Measurements from ENCODE around the gene SMAD6. TPM values are rescaled to one million over a fixed set of nuclear protein-coding genes. Genes with fewer than 3 reads are reported as not detected.

Gene SMAD6
- total and polyA plus RNA-seq, 9 of the 15 experiments (the other 6 are each of a cell fraction or from before 2014, with no cell fraction given), result 0.10 to 15.5 (median 3.7) TPM

DNA sequence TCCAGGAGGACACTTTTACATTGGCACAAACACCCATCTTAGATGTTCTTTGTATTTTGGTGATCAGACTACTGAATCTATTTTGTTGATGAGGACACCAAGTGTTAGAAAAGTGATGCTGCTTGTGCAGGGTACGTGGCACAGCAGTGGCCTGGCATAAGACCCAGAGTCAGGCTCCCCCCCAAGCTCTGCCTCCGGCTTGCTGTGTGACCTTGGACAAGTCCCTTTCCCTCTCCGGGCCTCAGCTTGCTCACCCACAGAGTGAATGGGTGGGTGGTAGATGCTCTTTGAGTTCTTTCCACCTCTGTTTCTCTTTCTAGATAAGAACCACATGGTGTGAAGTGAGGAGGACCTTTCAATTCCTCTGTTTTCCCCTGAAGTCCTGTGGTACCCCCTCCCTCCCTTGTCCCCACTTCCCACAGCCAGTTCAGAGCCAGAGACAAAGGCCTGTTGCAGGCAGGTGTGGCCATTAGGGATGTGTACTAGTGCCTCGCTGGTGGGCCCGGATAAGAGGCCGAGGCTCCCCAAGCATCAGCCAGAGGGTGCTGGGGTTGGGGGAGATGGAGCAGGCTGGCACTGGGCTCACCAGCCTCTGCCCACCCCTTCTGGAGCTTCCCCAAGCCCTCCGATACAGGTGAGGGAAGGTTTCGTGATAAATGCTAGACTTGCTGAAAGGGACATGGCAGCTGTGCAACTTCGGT is 43.6 kb downstream of the SMAD6 start (continued):
- no peak for TF ChIP-seq BHLHE40 (IDR thresholded peaks at IDR 0.05; ENCODE audit: low read length)
- no peak for TF ChIP-seq ZNF75A (CRISPR knock-in tag; IDR thresholded peaks at IDR 0.05)
- TF ChIP-seq TOE1 (IDR thresholded peaks at IDR 0.05; ENCODE audit: borderline replicate concordance), result no peak
- TF ChIP-seq TOE1 (CRISPR knock-in tag; IDR thresholded peaks at IDR 0.05; ENCODE audit: borderline replicate concordance, low read depth), result no peak
- TF ChIP-seq, protein P1, sequence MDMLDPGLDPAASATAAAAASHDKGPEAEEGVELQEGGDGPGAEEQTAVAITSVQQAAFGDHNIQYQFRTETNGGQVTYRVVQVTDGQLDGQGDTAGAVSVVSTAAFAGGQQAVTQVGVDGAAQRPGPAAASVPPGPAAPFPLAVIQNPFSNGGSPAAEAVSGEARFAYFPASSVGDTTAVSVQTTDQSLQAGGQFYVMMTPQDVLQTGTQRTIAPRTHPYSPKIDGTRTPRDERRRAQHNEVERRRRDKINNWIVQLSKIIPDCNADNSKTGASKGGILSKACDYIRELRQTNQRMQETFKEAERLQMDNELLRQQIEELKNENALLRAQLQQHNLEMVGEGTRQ (CRISPR knock-in tag; IDR thresholded peaks at IDR 0.05), result no peak
- no peak for TF ChIP-seq RB1 (IDR thresholded peaks at IDR 0.05; ENCODE audit: low read depth)

DNA sequence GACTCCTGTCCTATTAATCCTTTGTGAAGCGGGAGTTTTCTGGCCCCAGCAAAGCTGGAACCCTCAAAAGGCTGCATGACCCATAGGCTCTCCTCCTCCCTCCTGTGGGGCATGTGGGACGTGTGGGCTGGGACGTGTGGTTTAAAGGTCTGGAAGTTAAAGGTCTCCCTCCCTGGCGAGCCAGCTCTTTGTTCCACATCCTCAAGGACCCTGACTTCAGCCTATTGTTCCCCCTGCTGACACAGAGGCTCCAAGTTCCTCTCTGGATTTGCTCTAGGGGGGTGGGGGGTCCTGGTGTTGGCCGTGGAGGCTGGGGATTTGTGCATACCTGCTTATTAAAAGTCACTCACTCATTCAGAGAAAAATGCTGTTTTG is 44.2 kb downstream of the SMAD6 start:
- ChIA-PET POLR2A (interaction anchor here (0.6 kb wide), 1 partner anchor 1663 kb away, joined by 3 read pairs; no protein-coding TSS in a partner anchor), CTCF (ENCODE audit: low intra/inter-chr PET ratio) (no interaction called here)
- H2AFZ ChIP-seq (ENCODE audit: low read depth, low read length), result no peak overlapping the region
- H3K9me3 ChIP-seq (replicated peaks; ENCODE audit: control insufficient read depth, insufficient read depth, low read depth, low read length), result no peaks in the 10 kb centered on the region
- H3K4me1 ChIP-seq (replicated peaks in 1 of 2; ENCODE audit: control insufficient read depth in 2 of 2, insufficient read depth in 2 of 2, low read length in 2 of 2), result peaks cover 4 to 8% of the 10 kb centered on the region in 2 experiments; a peak in 4 of 5 replicates
- intact Hi-C loops (cut with micrococcal nuclease), result no loop called here
- H3K9me1 ChIP-seq (ENCODE audit: control insufficient read depth, insufficient read depth, low read length), result no peaks in the 10 kb centered on the region
- FAIRE-seq, result no peak
- H3K27ac ChIP-seq (ENCODE audit: extremely low read depth, low read depth, low read length), result no peak overlapping the region
- no peaks in the 10 kb centered on the region; the same call in 2 of the 3 replicates for H3K36me3 ChIP-seq (ENCODE audit: control insufficient read depth, insufficient read depth, low read length)
- DNase-seq (ENCODE audit: extremely low read depth in 1 of 4, low spot score in 3 of 4), result no peak
- no peak overlapping the region for H3K4me3 ChIP-seq
- no peak overlapping the region for H3K4me2 ChIP-seq (ENCODE audit: insufficient read depth, low read length)
- ATAC-seq, result no peak
- in situ Hi-C loops (cut with MboI), result no loop called here
- H3K9ac ChIP-seq (ENCODE audit: insufficient read depth in 1 of 2, low read depth in 2 of 2, low read length in 2 of 2), result no peak overlapping the region
- no TSS peak for BruUV-seq (replicated peaks)
- H3K27me3 ChIP-seq (ENCODE audit: control insufficient read depth in 2 of 2, insufficient read depth in 2 of 2, low read length in 2 of 2), result no peaks in the 10 kb centered on the region
- 51% methylated on average over 5 of the region's 5 CpGs for WGBS (ENCODE audit: insufficient coverage, low coverage, missing lambda C conversion rate)
- peaks cover 15% of the 10 kb centered on the region; the same call in 1 of the 2 replicates for H4K20me1 ChIP-seq (replicated peaks; ENCODE audit: control insufficient read depth, insufficient read depth, low read length)
- peaks cover 34% of the 10 kb centered on the region; the same call in 2 of the 3 replicates for H3K79me2 ChIP-seq (ENCODE audit: control insufficient read depth, insufficient read depth, low read length)
- TF ChIP-seq, protein P2, sequence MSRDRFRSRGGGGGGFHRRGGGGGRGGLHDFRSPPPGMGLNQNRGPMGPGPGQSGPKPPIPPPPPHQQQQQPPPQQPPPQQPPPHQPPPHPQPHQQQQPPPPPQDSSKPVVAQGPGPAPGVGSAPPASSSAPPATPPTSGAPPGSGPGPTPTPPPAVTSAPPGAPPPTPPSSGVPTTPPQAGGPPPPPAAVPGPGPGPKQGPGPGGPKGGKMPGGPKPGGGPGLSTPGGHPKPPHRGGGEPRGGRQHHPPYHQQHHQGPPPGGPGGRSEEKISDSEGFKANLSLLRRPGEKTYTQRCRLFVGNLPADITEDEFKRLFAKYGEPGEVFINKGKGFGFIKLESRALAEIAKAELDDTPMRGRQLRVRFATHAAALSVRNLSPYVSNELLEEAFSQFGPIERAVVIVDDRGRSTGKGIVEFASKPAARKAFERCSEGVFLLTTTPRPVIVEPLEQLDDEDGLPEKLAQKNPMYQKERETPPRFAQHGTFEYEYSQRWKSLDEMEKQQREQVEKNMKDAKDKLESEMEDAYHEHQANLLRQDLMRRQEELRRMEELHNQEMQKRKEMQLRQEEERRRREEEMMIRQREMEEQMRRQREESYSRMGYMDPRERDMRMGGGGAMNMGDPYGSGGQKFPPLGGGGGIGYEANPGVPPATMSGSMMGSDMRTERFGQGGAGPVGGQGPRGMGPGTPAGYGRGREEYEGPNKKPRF (IDR thresholded peaks at IDR 0.05; ENCODE audit: low read depth, low read length), result no peak
- TF ChIP-seq MTA1 (IDR thresholded peaks at IDR 0.05; ENCODE audit: borderline replicate concordance), result no peak
- TF ChIP-seq, protein P3, sequence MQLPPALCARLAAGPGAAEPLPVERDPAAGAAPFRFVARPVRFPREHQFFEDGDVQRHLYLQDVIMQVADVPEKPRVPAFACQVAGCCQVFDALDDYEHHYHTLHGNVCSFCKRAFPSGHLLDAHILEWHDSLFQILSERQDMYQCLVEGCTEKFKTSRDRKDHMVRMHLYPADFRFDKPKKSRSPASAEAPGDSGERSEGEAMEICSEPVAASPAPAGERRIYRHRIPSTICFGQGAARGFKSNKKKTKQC (CRISPR knock-in tag; IDR thresholded peaks at IDR 0.05), result no peak
- TF ChIP-seq MYBL2 (IDR thresholded peaks at IDR 0.05; ENCODE audit: low read depth), result no peak
- TF ChIP-seq MYBL2 (CRISPR knock-in tag; IDR thresholded peaks at IDR 0.05; ENCODE audit: borderline replicate concordance), result no peak
- TF ChIP-seq PRMT5 (CRISPR knock-in tag; IDR thresholded peaks at IDR 0.05), result no peak
- TF ChIP-seq RHOXF2B (CRISPR knock-in tag; conservative IDR thresholded peaks at IDR 0.05), result no peak
- no peak for TF ChIP-seq ZNF354B (CRISPR knock-in tag; IDR thresholded peaks at IDR 0.05)
- no peak for TF ChIP-seq GABPB1 (CRISPR knock-in tag; IDR thresholded peaks at IDR 0.05)
- TF ChIP-seq MAFG (tag; conservative IDR thresholded peaks at IDR 0.05), result no peak
- no peak for TF ChIP-seq ZNF24 (IDR thresholded peaks at IDR 0.05)
- TF ChIP-seq, protein P4, sequence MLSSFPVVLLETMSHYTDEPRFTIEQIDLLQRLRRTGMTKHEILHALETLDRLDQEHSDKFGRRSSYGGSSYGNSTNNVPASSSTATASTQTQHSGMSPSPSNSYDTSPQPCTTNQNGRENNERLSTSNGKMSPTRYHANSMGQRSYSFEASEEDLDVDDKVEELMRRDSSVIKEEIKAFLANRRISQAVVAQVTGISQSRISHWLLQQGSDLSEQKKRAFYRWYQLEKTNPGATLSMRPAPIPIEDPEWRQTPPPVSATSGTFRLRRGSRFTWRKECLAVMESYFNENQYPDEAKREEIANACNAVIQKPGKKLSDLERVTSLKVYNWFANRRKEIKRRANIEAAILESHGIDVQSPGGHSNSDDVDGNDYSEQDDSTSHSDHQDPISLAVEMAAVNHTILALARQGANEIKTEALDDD (IDR thresholded peaks at IDR 0.05), result no peak
- TF ChIP-seq PTBP1 (IDR thresholded peaks at IDR 0.05; ENCODE audit: low read depth, low read length), result no peak

Measured in K562 (cell line).